Parathyroid adenoma (tissue), 2 donors: Measurements from ENCODE around the gene SHISA7.
"Not testable (repeated sequence)": the region's sequence is repeated elsewhere in the genome, so short reads cannot be mapped to it uniquely, and the experiment has no call there.

Experiments
- H2AFZ ChIP-seq: fragments of 300-600 bp; sonication (generic); one replicate; pipeline ENCODE4 v1.7.0; 2017; ENCODE audit warnings: antibody characterized with exemption, mild to moderate bottlenecking
- H3K27ac ChIP-seq: fragments of 300-600 bp; sonication (generic); one replicate; pipeline ENCODE4 v1.7.0; 2017
- H3K27me3 ChIP-seq: fragments of 300-600 bp; sonication (generic); one replicate; pipeline ENCODE4 v1.7.0; 2017; ENCODE audit warnings: low read length; ENCODE audit not compliant: control insufficient read depth, insufficient read depth
- H3K36me3 ChIP-seq: fragments of 300-600 bp; sonication (generic); one replicate; pipeline ENCODE4 v1.7.0; 2017; ENCODE audit warnings: low read length; ENCODE audit not compliant: control insufficient read depth, insufficient read depth
- H3K4me1 ChIP-seq: fragments of 300-600 bp; sonication (generic); one replicate; pipeline ENCODE4 v1.7.0; 2017; ENCODE audit warnings: control low read depth
- H3K4me2 ChIP-seq: fragments of 300-600 bp; sonication (generic); one replicate; pipeline ENCODE4 v1.7.0; 2017; ENCODE audit warnings: low read length
- H3K4me3 ChIP-seq: fragments of 300-600 bp; sonication (generic); one replicate; pipeline ENCODE4 v1.7.0; 2017; ENCODE audit warnings: low read depth, low read length
- H3K79me2 ChIP-seq: fragments of 300-600 bp; sonication (generic); one replicate; pipeline ENCODE4 v1.7.0; 2017; ENCODE audit warnings: control low read depth
- H3K9ac ChIP-seq: fragments of 300-600 bp; sonication (generic); one replicate; pipeline ENCODE4 v1.7.0; 2017; ENCODE audit warnings: mild to moderate bottlenecking
- H3K9me3 ChIP-seq: fragments of 300-600 bp; sonication (generic); one replicate; pipeline ENCODE4 v1.7.0; 2017; ENCODE audit warnings: low read length; ENCODE audit not compliant: control insufficient read depth
- CTCF ChIP-seq: fragments of 300-600 bp; sonication (generic); IDR thresholded peaks from one replicate; pipeline ENCODE4 v1.7.0; 2017; ENCODE audit warnings: antibody characterized with exemption, mild to moderate bottlenecking
- donor health status: primary hyperparathyroidism.

The SHISA7 gene

DNA sequence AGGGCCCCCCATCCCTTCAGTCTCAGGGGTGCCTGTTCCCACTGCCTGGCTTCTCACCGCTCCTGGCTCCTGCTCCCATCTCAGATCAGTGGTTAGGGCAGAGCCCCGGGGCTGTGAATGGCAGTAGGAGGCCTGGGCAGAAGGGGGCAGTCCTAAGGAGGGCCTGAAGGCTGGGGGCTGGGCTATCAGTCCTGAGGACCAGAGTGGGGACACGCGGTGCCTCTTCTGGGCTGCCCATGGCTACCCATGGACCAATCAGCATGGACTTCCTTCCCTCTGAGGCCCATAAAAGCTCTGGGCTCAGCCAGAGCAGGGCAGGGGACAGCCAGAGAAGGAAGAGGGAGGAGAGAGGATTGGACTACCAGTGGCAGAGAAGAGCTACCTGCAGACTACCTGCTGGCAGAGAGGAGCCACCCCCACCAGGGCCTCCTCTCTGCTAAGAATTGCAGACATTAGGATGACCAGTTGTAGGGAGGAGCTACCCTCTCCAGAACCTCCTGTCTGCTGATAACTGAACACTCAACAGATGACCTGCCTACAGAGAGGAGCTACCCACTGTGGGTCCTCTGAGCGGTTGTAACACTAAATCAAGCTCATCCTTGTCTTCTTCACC, 23.4 kb downstream of the SHISA7 start:
- no peak overlapping the region for H3K27ac ChIP-seq
- no peak overlapping the region for H3K4me2 ChIP-seq
- no peak overlapping the region for H3K4me3 ChIP-seq
- H3K4me1 ChIP-seq, result no peaks in the 10 kb centered on the region
- H3K9ac ChIP-seq, result no peak overlapping the region
- H3K27me3 ChIP-seq, result no peaks in the 10 kb centered on the region
- no peak for TF ChIP-seq CTCF
- no peak overlapping the region for H2AFZ ChIP-seq
- H3K79me2 ChIP-seq, result no peaks in the 10 kb centered on the region
- H3K36me3 ChIP-seq, result no peaks in the 10 kb centered on the region
- H3K9me3 ChIP-seq, result no peaks in the 10 kb centered on the region

- H2AFZ ChIP-seq, result no peak overlapping the region
- H3K9ac ChIP-seq, result no peak overlapping the region
- no peak overlapping the region for H3K4me2 ChIP-seq
- no peaks in the 10 kb centered on the region for H3K4me1 ChIP-seq
- no peaks in the 10 kb centered on the region for H3K36me3 ChIP-seq
- H3K9me3 ChIP-seq, result no peaks in the 10 kb centered on the region
- TF ChIP-seq CTCF, result no peak
- H3K79me2 ChIP-seq, result no peaks in the 10 kb centered on the region
- H3K4me3 ChIP-seq, result no peak overlapping the region
- no peaks in the 10 kb centered on the region for H3K27me3 ChIP-seq
- H3K27ac ChIP-seq, result no peak overlapping the region
These were observed 24.0 kb downstream of the SHISA7 start for GRCh38 chr19:55419103-55419502.

GRCh38 chr19:55418185-55418584, 24.9 kb downstream of the SHISA7 start:
- TF ChIP-seq CTCF, result peak; percentile 75
- H3K4me1 ChIP-seq, result no peaks in the 10 kb centered on the region
- H3K27ac ChIP-seq, result no peak overlapping the region
- H3K9me3 ChIP-seq, result no peaks in the 10 kb centered on the region
- H3K4me2 ChIP-seq, result no peak overlapping the region
- no peak overlapping the region for H3K4me3 ChIP-seq
- H3K36me3 ChIP-seq, result no peaks in the 10 kb centered on the region
- no peak overlapping the region for H3K9ac ChIP-seq
- H3K79me2 ChIP-seq, result no peaks in the 10 kb centered on the region
- H3K27me3 ChIP-seq, result no peaks in the 10 kb centered on the region
- H2AFZ ChIP-seq, result no peak overlapping the region

DNA sequence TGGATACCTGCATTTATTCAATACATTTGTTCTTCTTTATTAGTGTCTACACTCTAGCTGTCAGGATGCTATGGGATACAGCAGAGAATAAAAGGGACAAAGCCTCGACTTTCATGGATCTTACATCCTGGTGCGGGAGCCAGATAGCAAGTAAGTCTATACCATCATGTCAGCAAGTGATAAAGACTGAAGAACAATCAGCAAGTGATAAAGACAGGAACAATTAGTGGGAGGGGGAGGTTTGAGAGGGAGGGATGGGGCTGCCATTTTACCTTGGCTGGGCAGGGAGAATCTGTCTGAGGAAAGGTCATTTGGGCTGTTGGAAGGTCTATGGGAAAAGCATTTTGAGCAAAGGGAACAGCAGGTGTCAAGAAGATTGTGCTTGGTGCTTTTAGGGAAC, 32.9 kb downstream of the SHISA7 start:
- H3K9me3 ChIP-seq, result no peaks in the 10 kb centered on the region

GRCh38 chr19:55409179-55409578, 33.9 kb downstream of the SHISA7 start:
- H3K4me3 ChIP-seq, H3K27ac ChIP-seq, H3K27me3 ChIP-seq: not testable (repeated sequence)

More for the DNA sequence above, 32.9 kb downstream of the SHISA7 start:
- Histone ChIP-seq H3K4me2 (no peak overlapping the region), H3K27me3 (no peaks in the 10 kb centered on the region), H3K27ac (no peak overlapping the region), H3K36me3 (no peaks in the 10 kb centered on the region), H3K79me2 (peaks cover 11% of the 10 kb centered on the region), H2AFZ (no peak overlapping the region), H3K4me3 (no peak overlapping the region), H3K4me1 (peaks cover 4% of the 10 kb centered on the region), H3K9ac (no peak overlapping the region)
- no peak for TF ChIP-seq CTCF

More at GRCh38 chr19:55409179-55409578, 33.9 kb downstream of the SHISA7 start:
- Histone ChIP-seq H2AFZ (peak overlapping the region; percentile 87), H3K79me2 (peaks cover 11% of the 10 kb centered on the region)
- not testable (repeated sequence) for H3K9ac ChIP-seq, H3K9me3 ChIP-seq, H3K4me2 ChIP-seq, H3K4me1 ChIP-seq, H3K36me3 ChIP-seq
